Stimulated activated CD8-positive, alpha-beta memory T cell treated with anti-CD3 and anti-CD28 coated beads, Interleukin-2, amount 100 ng/mL, for 1 hour (primary cell): ENCODE data around the gene STK32C.

ENCODE experiments used
- DNase-seq, 2 donors: peaks; one replicate each; pipeline ENCODE4 v3.0.0-alpha.2; 2020; ENCODE audit warnings: low read depth in 2 of 2

Gene STK32C

DNA sequence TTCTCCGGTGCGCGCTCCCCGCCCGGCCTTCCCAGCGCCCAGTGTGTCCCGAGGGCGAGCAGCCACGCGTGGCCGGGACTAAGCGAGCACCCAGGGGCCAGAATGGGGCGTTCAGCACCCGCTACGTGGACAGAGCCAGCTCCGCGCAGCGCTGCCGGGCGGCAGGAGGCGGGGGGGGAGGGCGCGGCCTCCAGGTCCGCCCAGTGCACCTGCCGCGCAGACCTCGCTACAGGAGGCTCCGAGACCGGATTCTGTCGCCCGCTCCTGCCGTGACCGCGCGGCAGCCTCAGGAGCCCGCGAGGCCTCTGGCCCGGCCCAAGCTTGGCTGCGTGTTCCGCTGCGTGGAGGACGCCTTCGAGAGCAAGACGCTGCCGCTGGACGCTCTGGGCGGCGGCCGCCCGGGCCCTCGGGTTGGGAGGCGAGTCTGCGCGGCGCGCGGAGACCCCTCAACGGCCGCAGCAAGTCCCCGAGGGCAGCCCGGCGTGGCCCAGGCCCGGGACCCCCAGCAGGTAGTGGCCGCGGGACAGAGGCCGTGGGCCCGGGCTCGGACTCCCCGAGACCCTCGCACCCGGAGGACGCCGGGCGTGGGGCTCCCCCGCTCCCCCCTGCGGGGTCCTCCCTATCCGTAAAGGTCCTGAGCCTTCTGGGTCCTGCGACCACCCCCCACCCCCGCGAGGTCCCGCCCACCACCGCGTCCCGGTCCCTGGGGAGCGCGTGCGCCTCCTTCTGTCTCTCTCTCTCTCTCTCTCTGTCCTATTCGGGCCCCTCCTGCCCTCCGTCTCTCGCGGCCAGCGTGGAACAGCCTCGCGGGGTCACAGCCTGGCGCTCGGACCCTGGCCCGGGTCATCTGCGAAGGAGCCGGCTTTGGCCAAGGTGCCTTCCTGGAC is 121.9 kb downstream of the STK32C start:
- DNase-seq, result peak in 1 of 2 donors; percentile 29

DNA sequence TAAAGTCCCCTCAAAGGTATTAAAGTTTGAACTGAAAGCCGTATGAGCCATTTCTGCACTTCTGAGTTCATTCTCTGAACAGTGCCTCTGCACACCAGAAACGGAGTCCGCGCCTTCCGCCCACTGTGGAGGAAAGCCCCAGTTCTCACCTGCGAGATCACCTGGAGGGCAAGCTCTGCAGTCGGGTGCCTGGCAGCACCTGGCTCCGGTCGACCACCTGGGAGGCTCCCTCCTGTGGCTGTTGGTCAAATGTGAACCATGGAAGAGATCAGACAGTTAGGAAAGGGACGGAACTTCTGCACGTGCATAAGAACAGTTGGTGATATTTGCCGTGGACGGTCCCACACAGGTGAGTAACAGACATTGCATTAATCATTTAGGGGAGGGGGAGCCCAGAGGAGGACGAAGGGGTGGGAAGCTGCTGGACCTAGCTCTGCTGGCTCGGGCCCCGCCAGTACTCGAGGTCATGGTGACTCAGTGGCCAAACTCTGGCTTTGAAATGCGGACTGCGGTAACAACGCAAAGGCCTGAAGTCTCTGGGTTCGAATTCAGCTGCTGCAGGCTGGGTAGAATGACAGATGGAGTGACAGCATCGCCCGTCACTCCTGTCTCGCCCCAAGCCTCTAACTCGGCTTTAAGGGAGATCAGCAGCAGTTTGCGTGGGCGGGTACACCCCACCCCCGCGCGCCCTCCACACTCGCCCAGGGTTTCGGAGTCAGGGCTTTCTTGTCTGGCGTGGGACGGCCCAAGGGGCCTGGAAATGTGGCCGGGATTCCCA is 122.7 kb downstream of the STK32C start:
- no peak for DNase-seq

DNA sequence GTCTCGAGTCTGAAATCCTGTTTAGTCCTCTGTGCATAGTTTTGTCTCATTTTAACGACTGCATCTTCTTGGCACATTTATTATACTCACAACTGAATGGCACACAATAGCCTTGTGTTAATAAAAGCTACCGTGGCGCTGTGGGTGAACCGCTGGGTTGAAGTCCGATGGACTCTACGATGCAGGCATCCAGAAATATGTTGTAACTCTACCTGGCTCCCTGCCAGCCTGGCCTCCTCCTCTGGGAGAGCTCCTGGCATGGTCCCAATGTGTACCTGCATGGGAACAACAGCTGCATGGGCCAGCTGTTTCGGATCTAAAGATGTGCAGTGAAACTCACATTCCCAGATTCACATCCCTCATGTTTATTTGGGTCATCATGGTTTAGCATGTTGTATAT is 124.7 kb downstream of the STK32C start:
- no peak for DNase-seq

DNA sequence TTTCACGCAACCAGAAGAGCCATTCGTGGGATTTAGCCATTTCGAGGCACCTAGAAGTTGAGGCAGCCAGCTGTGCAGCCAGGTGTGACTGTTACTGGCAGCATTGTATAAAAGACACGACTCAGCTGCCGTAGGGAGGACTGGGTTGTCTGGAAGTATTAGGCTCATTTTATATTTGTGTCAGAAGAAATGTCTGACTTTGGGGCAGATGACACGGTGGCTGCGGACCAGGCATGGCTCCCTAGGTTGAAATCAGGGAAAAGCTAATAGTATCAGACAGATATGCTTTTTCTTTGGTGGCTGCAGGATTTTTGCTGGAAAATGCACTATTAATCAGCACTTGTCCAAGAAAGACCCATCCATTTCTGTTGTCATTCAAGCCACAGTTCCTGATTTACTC is 125.2 kb downstream of the STK32C start:
- no peak for DNase-seq

DNA sequence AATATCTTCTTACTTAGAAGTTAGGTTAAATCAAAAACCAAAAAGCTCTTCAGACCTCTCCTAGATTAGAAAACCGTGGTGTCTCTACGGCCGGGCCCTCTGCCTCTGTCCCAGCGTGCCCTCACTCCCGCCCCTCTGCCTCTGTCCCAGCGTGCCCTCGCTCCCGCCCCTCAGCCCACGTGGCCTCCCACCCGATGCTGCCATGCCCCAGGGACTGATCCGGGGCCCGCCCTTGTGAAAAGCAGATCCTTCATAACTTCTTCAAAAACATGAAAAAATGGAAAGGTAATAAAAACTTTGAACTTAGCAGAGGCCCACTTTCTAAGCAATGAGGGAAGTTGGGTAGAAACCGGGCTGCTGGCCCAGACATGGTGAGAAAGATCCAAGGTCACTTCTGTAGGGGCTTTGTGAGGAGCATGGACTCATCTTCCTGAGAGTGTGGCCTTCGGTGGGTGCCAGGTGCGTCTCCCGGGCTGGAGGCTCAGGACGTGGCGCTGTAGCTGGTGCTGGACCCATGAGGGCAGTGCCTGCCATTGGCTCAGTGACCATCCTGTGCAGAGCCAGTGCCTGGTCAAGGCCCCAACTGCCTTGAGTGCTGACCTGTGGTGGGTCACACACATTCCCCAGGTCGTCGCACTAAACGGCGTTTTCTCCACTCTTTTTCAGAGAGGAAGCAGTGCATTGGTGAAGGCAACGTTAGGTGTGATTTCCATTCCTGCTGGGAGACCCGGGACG is 125.9 kb downstream of the STK32C start:
- DNase-seq, result no peak

DNA sequence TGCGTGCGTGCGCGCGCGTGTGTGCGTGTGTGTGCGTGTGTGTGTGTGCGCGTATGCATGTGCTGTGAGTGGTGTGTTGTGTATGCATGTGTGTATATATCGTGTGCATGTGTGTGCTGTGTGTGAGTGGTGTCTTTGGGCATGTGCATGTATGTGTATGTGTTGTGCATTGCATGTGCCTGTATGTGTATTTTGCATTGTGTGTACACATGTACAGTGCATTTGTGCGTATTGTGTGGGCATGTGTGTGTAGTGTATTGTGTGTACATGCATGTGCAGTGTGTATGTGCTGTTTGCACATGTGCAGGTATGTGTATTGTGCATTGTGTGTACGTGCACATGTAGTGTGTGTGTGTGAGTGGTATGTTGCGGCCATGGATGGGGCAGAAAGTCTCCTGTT is 127.0 kb downstream of the STK32C start:
- DNase-seq, result no peak

DNA sequence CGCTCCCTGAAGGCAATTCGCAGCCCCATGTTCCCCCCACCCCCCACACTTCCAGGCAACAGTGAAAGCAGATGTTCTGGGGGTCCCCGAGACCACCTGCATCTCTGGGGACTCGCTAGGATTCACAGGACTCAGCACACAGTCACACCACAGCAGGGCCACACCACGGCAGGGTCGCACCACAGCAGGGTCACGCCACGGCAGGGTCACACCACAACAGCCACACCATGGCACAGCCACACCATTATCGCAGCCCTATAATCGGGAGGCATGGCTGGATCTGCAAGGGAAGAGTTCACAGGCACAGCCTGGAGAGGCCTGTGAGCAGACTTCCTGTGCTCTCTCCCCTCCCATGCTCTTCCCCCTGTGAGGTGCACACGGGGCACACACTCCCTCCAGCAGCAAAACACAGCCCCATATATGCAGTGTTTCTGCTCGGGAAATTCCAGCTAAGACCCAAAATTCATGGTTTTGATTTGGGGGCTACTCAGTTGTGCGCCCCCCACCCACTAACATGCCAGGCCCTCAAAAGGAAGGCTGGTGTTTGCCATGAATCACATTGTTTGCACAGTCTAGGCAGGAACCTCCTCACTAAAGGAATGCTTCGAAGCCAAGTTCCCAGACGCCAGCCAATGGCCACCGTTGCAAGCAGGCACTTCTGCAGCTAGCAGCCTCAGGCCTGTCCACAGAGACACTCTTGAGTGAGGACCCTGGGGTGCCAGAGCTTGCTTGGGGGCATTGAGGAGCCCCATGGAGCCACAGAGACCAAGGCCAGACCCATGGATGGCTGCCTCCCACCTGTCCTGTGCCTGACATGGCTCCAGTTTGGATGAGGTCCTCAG is 128.0 kb downstream of the STK32C start:
- DNase-seq, result no peak

DNA sequence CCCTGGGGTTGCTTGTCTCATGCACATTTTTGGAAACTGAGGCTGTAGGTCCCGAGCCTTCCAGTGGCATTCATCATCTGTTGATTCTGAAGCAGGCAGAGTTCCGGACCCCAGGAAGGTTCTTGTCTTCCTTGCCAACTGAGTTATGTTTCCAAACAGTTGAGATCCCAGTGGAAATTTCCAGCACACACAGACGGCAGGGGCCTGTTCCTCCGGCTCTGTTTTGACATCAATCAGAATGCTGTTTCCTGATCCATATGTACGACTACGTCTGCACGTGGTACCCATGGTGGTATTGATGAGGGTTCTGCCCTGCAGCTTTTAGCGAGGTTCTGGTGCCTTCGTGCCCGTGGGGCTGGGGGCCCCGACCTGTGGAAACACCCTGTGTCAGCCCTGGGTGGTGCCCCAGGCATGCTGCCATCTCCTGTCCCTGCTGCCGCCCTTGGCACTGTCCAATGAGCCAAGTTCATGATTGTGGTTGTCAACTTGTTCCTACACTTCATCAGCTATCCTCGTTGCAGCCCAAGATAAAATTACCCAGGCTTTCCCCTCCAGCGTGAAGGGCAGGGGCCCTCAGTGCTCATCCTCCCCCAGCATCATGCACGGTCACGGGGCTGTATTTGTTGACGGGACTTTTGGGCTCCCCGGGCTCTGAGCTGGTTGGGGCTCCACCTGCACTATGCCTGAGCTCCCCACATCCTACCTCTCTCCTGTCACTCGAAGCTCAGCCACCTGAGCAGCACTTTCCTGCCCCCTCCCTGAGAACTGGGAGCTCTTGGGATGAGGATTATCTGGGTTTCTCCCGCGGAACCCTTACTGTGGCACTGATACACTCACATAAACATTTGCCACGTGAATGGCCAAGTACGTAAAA is 128.8 kb downstream of the STK32C start:
- no peak for DNase-seq

DNA sequence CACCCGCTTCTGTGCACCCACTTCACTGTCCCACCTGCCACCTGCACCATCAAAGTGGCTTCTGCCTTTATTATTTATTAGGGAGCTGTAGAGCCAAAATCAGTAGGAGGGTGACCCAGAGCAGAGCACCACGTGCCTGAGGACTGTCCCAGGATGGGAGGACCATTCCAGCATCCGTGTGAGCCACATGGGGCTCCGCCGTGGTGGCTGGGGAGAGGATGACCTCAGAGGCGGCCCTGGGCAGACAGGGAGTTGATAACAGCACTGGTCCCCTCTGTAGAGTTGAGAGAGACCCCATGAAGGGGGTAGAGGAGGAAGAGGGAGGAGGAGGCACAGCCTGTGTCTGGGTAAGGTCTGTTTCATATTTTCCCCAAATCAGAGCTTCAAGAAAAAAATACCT is 129.7 kb downstream of the STK32C start:
- no peak for DNase-seq

DNA sequence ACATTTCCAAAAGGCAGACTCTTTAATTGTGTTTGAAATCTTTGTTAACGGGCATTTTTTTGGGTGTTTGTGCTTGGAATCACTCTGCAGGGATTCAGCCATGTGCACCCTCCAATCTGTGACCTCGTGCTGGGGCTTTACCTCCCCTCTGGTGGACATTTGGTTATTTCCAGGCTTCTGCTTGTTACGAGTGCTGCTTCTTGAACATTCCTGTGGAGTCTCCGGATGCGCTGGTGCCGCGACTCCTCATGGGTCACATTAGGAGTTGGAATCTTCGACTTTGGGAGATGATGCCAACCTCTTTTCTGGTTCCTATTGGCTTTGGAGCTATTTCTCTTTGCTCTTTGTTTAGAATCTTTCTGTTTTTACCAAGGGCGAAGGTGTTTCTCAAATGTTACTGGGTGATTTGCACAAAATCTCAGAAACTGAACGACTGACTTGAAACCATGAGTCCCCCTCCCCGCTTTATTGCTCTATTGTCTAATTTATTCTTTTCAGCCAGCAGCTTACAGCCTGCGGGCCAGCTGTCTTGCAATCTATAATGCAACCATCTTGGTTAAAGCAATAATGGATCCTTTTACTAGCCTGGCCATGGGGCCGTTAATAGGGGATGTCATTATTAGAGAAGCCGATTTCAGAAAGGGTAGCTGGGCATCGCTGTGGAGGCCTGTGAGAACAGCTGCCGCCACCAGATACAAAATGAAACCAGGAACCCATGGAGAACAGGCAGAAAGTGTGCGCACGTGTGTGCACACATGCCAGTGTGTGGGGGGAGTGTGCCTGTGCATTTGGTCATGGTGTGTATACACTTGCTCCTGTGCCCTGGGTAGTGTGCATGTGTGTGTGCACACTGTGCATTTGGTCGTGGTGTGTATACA is 130.9 kb downstream of the STK32C start:
- DNase-seq, result no peak

DNA sequence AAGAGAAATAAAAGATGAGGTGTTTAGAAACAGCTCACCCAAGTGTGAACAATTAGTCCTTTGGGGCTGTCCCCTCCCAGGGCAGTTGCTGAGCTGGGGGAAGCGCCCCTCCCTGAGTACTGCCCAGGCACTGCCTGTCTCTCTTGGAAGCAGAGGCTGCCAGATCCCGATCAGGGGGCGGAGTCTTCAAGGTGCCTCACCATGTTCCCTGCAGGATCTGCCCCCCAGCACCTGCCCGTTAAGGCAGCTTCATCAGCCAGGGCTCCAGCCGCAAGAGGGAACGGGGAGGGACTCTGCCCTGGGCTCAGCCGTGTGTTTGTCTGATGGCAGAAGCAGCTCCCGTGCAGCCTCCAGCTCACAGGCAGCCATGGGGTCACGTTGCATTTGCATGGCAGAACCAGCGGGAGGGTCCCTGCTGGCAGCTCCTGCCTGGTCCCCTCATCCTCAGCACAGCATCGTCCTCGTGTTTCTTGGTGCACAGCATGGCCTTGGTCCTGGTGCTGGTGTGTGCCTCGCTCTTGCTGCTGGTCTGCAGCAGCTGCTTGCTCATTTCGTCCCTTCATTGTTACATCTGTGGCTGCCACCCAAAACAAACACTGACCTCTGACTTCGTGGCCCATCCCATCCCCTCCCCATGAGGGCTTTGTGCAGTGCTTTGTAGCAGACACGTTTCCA is 131.7 kb downstream of the STK32C start:
- DNase-seq, result no peak

DNA sequence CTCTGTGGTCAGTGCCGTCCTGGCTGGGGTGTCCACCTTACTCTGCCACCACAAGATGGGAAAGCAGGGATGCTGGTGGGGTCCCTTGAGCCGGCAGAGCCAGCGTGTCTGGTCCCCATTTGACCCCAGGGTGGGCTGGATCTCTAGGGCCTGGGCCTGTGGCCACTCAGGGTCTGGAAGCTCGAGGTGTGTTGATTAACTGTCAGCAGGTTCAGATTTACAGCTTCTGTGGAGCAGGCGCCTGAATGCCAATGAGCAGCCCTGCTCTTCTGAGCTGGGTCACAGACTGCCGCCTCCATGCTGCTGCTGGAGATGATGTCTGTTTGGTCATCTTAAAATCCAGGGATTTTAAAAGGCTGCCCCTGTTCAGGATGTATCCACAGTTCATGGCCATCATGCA is 132.3 kb downstream of the STK32C start:
- DNase-seq, result no peak

DNA sequence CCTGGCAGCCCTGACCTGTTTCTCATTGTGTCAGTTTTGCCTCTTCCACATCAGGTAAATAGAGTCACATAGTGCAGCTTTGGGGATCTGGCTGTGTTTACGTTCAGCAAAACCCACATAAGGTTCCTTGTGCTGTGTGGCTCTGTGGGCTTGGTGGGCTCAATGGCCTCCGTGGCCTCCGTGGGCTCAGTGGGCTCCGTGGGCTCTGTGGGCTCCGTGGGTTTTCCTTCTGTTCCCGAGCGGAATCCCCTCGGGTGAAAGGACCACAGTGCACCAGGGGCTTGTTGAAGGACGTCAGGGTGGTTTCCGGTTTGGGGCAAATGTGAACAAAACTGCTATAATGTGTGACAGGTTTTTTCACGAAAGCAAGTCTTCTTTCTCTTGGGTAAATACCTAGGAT is 133.5 kb downstream of the STK32C start:
- no peak for DNase-seq

DNA sequence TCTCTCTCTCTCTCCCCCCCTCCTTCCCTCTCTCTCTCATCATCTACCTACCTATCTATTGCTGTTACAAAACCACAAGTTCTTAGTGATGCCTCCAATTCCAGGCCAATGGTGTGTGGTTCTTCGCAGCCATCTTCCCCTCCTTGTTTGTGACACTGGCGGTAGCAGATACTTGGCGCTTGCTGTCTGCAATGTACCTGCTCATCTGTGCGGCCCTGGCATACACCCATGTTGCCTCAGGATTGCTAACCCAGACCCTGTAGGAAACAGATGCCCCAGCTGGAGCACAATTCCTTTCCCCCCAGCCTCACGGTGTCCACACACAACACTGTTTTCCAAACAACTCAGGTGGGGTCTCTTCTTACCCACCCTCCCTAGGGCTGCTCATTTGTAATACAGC is 134.6 kb downstream of the STK32C start:
- no peak for DNase-seq

DNA sequence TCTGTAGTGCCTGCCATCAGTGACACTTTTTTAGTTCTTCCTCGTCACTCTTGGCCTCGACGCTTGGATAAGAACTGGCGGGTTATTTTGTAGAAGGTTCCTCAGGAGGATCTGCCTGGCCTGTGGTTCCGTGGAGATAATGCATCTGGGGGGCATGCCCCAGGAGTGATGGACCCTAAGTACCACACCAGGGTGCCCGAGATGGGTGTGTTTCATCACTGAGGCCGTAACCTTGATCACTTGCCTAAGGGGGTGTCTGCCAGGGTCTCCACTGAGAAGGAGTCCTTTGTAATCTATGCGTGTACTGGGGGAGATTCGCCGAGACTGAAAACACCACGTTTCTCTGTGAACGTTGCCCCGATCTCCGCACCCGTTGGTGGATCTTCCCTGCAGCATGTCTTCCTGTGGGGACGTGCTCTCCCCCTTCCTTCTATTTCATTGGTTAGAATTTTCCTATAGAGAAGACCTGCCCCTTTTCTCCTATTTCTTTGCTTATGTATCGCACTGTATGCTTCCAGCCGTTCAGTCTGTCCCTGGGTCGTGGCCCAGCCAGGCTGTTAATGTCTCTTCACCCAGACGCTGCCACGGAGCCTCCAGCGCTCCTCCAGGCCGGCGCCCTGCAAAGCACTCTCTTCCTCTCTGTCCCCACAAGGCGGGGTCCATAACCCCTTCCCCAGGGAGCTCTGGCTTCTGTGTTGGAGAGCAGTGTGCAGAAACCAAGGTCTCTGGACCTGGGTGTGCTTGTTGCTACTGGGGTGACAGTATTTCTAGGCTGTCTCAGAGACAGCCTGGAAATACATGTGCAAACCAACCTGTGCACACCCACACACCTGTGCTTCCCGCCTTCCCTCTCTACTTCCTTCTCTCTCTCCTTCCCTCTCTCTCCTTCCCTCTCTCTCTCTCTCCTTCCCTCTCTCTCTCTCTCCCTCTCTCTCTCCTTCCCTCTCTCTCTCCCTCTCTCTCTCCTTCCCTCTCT is 135.4 kb downstream of the STK32C start:
- no peak for DNase-seq

DNA sequence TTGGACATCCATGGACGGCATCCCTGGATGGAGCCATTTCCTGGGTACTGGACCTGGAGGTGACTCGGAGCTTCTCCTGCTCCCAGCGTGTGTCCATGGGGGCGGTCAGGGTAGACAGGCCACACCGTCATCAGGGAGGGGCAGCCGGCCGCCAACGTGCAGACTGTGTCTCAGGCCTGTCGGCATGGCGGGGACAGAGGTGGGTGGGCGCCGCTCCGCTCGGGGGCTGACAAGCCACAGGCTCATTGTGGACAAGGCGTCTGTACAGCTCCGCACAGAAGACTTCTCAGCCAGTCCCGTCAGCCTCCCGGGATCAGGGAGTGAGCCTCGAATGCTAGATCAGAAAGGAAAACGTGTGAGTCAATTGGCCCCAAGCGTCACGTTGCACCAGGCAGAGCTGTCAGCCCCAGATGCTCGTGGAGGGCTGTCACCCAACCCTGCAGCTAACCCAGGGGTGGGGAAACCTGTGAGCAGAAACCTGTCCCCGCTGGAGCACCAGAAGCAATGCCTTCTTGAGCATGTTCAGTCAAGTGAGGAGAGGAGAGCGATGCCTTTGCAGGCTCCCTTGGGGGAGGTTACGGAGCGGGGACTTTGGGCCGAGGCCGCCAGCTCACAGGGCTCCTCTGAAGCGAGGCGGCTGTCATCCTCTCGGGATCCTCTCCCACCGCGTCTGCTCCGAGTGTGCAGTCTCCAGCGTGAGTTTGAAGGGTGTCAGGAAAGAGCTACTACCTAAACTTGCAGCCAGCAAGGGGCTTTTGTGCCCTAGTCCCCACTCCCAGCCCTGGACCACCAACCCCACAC is 137.0 kb downstream of the STK32C start:
- DNase-seq, result no peak
